Measurements from ENCODE around the gene TMEM163. TPM values are rescaled to one million over a fixed set of nuclear protein-coding genes. Genes with fewer than 3 reads are reported as not detected.

Gene TMEM163
- total and polyA plus RNA-seq, 12 donors: 0.16 to 1.7 (median 0.37) TPM

- no peaks in the 10 kb centered on the region for H3K9me3 ChIP-seq
- H3K4me3 ChIP-seq: no peak overlapping the region
- no peak for DNase-seq
- peaks cover 0 to 9% (median 0%) of the 10 kb centered on the region in 9 donors for H3K4me1 ChIP-seq
- H3K27ac ChIP-seq: no peak overlapping the region
- H3K36me3 ChIP-seq: no peaks in the 10 kb centered on the region
- no peak for ATAC-seq
- no peaks in the 10 kb centered on the region for H3K27me3 ChIP-seq
- WGBS, 2 donors: 93 to 94% methylated on average over 7 of the region's 7 CpGs
- intact Hi-C loops (cut with DNase I): loop anchor here in 7 of 10 donors (5.0 kb wide), 1 partner anchor 434 kb away; no protein-coding TSS in a partner anchor
- TF ChIP-seq CTCF (IDR thresholded peaks at IDR 0.05): no peak
Observed at GRCh38 chr2:134463699-134464022, 255.1 kb downstream of the TMEM163 start.

DNA sequence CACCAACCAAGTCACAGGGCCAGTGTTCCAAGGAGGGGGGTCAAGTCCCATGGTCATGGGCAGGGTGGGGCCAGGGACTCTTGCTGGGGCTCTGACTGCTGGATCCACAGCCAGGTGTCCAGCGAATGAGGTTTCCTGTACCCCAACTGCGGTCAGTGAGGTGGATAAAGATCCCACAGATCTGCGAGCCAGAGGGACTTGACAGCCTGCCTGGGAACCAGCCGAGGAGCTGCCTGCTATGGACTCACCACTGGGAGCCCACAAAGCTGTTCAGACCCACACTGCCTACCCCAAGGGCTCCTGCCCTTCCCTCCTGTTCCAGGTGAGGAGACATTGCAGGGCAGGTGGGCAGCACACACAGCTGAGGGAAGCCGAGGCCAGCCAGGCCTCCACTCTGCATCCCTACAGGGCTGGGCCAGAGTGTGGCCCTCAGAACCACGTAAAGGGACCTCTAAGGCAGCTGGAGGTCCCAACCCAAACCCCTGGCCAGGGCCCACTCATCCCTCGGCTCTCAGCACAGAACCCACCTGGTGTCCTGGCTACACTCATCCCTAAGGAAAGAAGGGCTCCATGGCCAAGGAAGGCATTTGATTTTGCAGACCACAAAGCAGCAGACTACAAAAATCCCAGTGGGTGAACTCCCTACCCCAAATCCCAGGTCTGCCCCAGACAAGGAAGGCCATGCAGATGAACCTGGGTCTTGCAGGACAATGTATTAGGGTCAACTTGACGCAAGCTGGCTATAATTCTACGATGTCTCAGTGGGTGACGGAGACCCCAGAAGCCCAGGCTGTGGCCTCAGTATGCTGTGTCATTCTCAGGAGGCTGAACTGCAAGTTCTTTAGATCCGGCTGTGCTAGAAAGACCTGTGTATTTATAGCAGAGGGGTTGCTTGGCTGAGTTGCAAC lies 255.8 kb downstream of the TMEM163 start:
- intact Hi-C loops (cut with DNase I): loop anchor here in 7 of 10 donors (5.0 kb wide), 1 partner anchor 434 kb away; no protein-coding TSS in a partner anchor

GRCh38 chr2:134462275-134462674 lies 256.5 kb downstream of the TMEM163 start:
- no peaks in the 10 kb centered on the region for H3K36me3 ChIP-seq
- no peaks in the 10 kb centered on the region for H3K27me3 ChIP-seq
- intact Hi-C loops (cut with DNase I): loop anchor here in 7 of 10 donors (5.0 kb wide), 1 partner anchor 435 kb away; no protein-coding TSS in a partner anchor

More for the DNA sequence above, 255.8 kb downstream of the TMEM163 start:
- no peak for TF ChIP-seq CTCF (IDR thresholded peaks at IDR 0.05)
- Histone ChIP-seq H3K9me3 (no peaks in the 10 kb centered on the region), H3K27me3 (no peaks in the 10 kb centered on the region), H3K36me3 (no peaks in the 10 kb centered on the region), H3K4me3 (no peak overlapping the region), H3K4me1 (peaks cover 0 to 9% (median 0%) of the 10 kb centered on the region in 9 donors), H3K27ac (no peak overlapping the region)
- WGBS, 2 donors: 92 to 94% methylated on average over 11 of the region's 11 CpGs
- no peak for DNase-seq
- no peak for ATAC-seq

More at GRCh38 chr2:134462275-134462674, 256.5 kb downstream of the TMEM163 start:
- ATAC-seq (no peak), DNase-seq (no peak)
- TF ChIP-seq CTCF (IDR thresholded peaks at IDR 0.05): no peak
- no peak overlapping the region for H3K4me3 ChIP-seq
- no peak overlapping the region for H3K27ac ChIP-seq
- peaks cover 0 to 9% (median 0%) of the 10 kb centered on the region in 9 donors for H3K4me1 ChIP-seq
- WGBS, 2 donors: 89 to 94% methylated on average over 6 of the region's 6 CpGs
- H3K9me3 ChIP-seq: no peaks in the 10 kb centered on the region

Measured in heart right ventricle (tissue), 16 donors.